Osteocyte (in vitro differentiated cells): ENCODE measurements around the gene ATXN7. TPM values are rescaled to one million over a fixed set of nuclear protein-coding genes. Genes with fewer than 3 reads are reported as not detected.

Experiments used
- DNase-seq: peaks from one replicate; pipeline ENCODE4 v3.0.0; 2021; ENCODE audit warnings: mixed read lengths; ENCODE audit not compliant: unreplicated experiment; ENCODE audit errors: extremely low spot score
- H3K27ac Mint-ChIP-seq: one replicate; pipeline ENCODE4 v1.8.0; 2021; ENCODE audit warnings: mild to moderate bottlenecking, mixed read lengths; ENCODE audit not compliant: unreplicated experiment
- H3K27me3 Mint-ChIP-seq: one replicate; pipeline ENCODE4 v1.8.0; 2021; ENCODE audit warnings: mixed read lengths; ENCODE audit not compliant: unreplicated experiment
- H3K36me3 Mint-ChIP-seq: one replicate; pipeline ENCODE4 v1.8.0; 2021; ENCODE audit warnings: mixed read lengths; ENCODE audit not compliant: unreplicated experiment
- H3K4me1 Mint-ChIP-seq: one replicate; pipeline ENCODE4 v1.8.0; 2021; ENCODE audit warnings: mixed read lengths; ENCODE audit not compliant: unreplicated experiment
- H3K4me3 Mint-ChIP-seq: one replicate; pipeline ENCODE4 v1.8.0; 2021; ENCODE audit warnings: mild to moderate bottlenecking, moderate library complexity, mixed read lengths; ENCODE audit not compliant: unreplicated experiment
- H3K9me3 Mint-ChIP-seq: one replicate; pipeline ENCODE4 v1.8.0; 2021; ENCODE audit warnings: mixed read lengths; ENCODE audit not compliant: unreplicated experiment
- CTCF ChIP-seq: fragments of 200-600 bp; sonication (generic); IDR thresholded peaks from 2 replicates; pipeline ENCODE4 v1.5.0; 2021; ENCODE audit warnings: antibody characterized with exemption, mild to moderate bottlenecking, moderate library complexity
- total RNA-seq: library from RNA; stranded (reverse); gene quantifications from 2 replicates; pipeline ENCODE4 v1.2.1, GENCODE V29; 2021

ATXN7 gene
- total RNA-seq, 1 donor from 2014 or later: 22.7 TPM

- Mint-ChIP-seq H3K27ac (no peak overlapping the region), H3K27me3 (no peaks in the 10 kb centered on the region), H3K9me3 (no peaks in the 10 kb centered on the region), H3K4me1 (peaks cover 10% of the 10 kb centered on the region), H3K4me3 (no peak overlapping the region), H3K36me3 (peaks cover 41% of the 10 kb centered on the region)
- no peak for TF ChIP-seq CTCF
- no peak for DNase-seq
Observed at GRCh38 chr3:63998852-63999754, 135.4 kb downstream of the ATXN7 start.

GRCh38 chr3:64000453-64001055 is 136.9 kb downstream of the ATXN7 start:
- no peak for TF ChIP-seq CTCF
- H3K27me3 Mint-ChIP-seq: no peaks in the 10 kb centered on the region
- no peak overlapping the region for H3K4me3 Mint-ChIP-seq
- peaks cover 36% of the 10 kb centered on the region for H3K36me3 Mint-ChIP-seq
- no peaks in the 10 kb centered on the region for H3K9me3 Mint-ChIP-seq
- H3K27ac Mint-ChIP-seq: peak overlapping the region; percentile 23
- no peak for DNase-seq
- peaks cover 10% of the 10 kb centered on the region for H3K4me1 Mint-ChIP-seq

- H3K4me1 Mint-ChIP-seq: peaks cover 10% of the 10 kb centered on the region
- H3K27ac Mint-ChIP-seq: peak overlapping the region; percentile 23
- DNase-seq: no peak
- no peak for TF ChIP-seq CTCF
- H3K27me3 Mint-ChIP-seq: no peaks in the 10 kb centered on the region
- H3K4me3 Mint-ChIP-seq: no peak overlapping the region
- H3K36me3 Mint-ChIP-seq: peaks cover 23% of the 10 kb centered on the region
- H3K9me3 Mint-ChIP-seq: no peaks in the 10 kb centered on the region
Observed at GRCh38 chr3:64002233-64002632, 138.6 kb downstream of the ATXN7 start.

- no peak overlapping the region for H3K27ac Mint-ChIP-seq
- no peak for DNase-seq
- H3K9me3 Mint-ChIP-seq: no peaks in the 10 kb centered on the region
- H3K4me1 Mint-ChIP-seq: peaks cover 17% of the 10 kb centered on the region
- no peak for TF ChIP-seq CTCF
- no peaks in the 10 kb centered on the region for H3K27me3 Mint-ChIP-seq
- peaks cover 21% of the 10 kb centered on the region for H3K36me3 Mint-ChIP-seq
- no peak overlapping the region for H3K4me3 Mint-ChIP-seq
Observed at GRCh38 chr3:64003589-64003988, 139.9 kb downstream of the ATXN7 start.

GRCh38 chr3:64008017-64008416 is 144.3 kb downstream of the ATXN7 start:
- Mint-ChIP-seq H3K27ac (peak overlapping the region; percentile 29), H3K36me3 (peaks cover 32% of the 10 kb centered on the region)

More at GRCh38 chr3:64008017-64008416, 144.3 kb downstream of the ATXN7 start:
- Mint-ChIP-seq H3K27me3 (no peaks in the 10 kb centered on the region), H3K4me3 (no peak overlapping the region), H3K9me3 (no peaks in the 10 kb centered on the region), H3K4me1 (peaks cover 23% of the 10 kb centered on the region)
- no peak for TF ChIP-seq CTCF
- no peak for DNase-seq
